ENCODE measurements around the gene UBE2E3.

- no peak for TF ChIP-seq POLR2AphosphoS5 (IDR thresholded peaks at IDR 0.05; ENCODE audit: borderline replicate concordance, low read depth, low read length)
- no peak for TF ChIP-seq FOXP2 (optimal IDR thresholded peaks at IDR 0.05; ENCODE audit: control extremely low read depth, extremely low read length, insufficient read depth)
- TF ChIP-seq EZH2 (IDR thresholded peaks at IDR 0.05), result no peak
Observed at GRCh38 chr2:181007086-181007837, 26.9 kb downstream of the UBE2E3 start.
